Stimulated activated CD4-positive, alpha-beta T cell treated with anti-CD3 and anti-CD28 coated beads, Interleukin-12 subunit alpha, Interleukin-12 subunit beta, amount 100 ng/mL, for 24 hours (primary cell): ENCODE results near the gene KRT5.

Experiments
- DNase-seq, 2 experiments: peaks; one replicate each; pipeline ENCODE4 v3.0.0-alpha.2; 2020; ENCODE audit warnings: low read depth in 2 of 2

The KRT5 gene

DNA sequence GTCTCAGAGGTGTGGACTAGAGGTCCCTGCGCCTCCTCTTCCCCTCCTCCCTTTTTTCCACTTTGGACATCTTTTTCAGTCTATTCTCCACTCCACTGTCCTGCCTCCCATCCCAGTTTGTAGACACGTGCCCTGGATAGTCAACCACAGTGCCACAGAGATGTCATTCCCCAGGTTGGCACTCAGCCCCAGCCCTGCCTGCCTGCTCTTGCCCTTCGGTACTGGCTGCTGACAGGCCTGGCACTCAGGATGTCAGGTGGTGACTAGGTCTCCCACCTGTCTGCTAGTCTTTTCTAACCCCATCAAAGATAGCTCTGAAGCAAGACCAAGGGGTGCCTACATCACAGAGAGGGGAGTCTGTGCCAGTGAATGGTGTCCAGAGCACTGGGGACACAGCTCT is 16.9 kb upstream of the KRT5 start:
- no peak for DNase-seq

DNA sequence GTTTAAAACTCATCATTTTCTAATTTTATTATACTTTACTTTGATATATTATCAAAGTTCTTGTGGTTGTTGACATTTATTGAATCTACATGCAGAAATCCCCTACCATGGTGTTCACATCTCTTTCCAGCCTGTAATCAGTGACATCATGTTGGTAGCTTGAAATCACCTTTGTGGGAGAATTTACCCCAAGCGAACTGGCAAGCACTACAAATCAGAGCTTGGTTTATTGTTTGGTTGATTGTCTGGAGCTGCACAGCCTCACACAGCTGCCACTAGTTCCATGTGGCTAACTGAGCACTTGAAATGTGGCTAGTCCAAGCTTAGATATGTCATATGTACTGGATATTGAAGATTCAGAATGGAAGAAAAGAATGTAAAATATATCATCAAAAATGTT is 15.4 kb upstream of the KRT5 start:
- no peak for DNase-seq

DNA sequence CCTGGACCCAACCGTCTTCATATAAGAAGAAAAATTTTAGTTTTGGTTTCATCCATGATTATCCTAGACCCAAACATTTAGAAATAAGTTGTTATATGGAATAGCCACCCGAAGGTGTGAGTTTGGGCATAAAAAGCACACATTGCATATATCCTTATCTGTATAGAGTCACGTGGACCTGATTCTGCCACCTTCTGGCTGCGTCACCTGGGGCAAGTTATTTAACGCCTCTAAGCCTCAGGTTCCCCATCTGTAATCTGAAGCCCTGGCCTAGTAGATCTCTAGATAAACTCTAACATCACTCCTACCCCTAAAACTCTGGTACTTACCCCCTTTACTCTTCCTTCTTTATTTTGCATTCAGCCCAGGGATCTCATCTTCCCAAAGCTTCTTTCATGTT is 14.3 kb upstream of the KRT5 start:
- no peak for DNase-seq

DNA sequence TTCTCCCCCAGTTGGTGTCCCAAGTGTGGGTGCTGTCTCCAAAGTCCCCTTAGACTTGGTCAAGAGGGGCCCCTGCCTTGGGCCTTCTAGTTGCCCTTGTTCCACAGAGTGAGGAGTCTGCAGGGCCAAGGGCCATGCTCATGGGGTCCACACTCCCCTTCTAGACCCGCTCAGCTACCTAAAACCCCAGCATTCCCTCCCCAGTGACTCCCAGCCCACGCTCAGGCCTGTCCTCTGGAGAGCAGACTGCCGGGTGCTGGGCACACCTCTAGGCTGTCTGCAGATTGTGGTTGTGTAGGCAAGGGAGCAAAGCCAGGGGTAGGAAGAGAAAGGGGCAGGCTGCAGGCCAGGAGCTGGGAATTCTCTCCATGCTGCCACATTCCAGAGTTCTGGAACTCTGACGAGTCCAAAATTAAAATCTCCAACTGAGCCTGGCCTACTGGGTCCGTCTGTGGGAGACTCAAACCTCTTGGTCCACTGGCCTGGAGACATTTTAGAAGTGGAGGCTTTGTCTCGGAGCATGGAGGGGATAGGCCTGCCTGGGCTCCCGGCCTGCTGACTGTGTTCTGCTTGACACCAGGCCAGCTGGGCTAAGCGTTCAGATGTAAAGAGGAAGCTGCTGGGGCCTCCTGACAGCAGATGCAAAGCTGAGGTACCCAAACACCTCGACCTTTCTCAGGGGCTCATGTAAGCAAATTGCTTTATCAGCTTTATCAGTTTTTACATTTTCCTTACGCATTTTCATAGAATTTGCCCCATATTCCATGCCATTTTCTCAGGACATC is 13.7 kb upstream of the KRT5 start:
- DNase-seq, result no peak

DNA sequence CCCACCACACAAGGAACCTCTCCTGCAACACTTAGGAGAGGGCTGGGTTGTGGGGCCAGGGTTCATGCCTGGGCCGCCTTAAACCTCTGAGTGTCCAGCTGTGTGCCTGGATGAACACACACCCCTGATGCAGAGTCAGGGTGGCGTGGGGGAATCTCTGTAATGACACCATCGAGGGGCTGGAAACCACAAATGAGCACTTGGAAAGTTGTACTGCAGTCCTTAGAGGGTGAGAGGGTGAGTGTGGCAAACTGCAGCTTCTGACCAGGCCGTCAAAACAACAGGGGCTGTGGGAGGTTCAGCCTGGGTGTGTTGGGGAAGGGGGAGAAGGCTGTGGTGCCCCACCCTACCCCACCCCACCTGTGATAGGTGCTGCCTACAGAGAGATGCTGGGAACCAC is 12.4 kb upstream of the KRT5 start:
- DNase-seq, result no peak

DNA sequence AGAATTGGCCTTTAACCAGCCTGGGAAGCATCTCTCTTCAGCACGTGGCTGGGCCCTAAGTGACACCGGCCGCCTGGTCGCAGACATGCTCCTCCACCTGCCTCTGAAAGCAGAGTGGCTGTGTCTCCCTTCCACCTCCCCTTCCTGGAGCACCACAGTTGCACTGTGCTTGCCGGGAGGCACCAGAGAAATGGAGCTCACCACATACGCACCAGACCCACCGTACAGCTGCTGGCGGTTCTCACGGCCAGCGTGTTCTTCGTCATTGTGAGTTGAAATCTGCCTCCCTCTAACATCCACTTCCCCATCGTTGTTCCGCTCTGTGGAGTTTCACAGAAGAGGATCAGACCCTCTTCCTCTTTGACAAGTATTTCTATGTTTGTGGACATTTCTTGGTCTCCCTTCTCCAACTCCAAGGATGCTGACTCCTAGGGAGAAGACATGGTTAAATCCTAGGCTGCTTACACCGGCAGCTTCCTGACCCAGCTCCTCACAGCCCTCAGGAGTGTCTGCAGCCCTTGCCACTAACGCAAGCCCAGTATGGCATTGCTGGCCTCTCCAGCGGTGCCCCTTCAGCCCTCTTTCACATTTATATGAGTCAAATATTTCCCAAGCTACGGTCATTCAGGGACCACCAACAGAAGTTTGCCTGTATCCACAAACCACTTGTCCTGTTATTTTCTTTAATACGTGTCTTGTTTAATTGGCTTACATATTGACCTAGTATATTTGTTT is 11.5 kb upstream of the KRT5 start:
- no peak for DNase-seq

DNA sequence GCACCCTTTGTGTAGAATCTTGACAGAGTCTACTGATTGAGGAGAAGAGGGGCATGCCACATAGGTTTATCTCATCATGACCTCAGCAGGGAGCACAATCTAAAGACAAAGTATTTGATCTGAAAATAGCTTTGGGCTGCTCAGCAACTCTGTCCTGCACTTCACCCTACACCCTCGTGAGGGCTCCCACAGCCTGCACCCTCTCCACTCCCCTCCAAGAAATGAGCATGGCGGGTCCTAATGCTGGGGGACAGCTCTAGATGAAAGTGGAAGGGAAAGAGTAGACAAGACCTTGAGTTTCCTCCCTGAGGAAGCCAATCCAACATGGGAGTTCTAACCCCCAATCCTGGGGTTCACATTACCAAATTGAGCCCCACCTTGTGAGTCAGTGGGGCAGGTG is 10.7 kb upstream of the KRT5 start:
- DNase-seq, result no peak

DNA sequence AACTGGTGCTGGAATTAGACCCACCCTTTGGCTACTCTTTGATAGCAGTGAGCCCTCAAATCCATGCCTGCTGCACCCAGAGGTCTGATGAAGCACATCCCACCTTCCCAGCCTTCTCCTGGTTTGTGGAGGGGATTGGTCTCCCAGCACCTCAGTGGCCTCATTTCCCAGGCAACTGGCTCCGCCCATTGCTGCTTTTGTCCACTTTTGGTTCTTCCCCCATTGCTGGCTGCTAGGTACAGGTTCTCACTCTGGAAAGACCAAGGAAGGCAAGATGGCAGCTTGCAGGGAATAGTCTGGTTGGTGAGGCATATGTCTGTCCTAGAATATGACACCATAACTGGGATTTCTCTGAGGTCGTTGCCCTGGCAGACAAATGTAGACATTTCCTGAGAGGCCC is 10.2 kb upstream of the KRT5 start:
- no peak for DNase-seq

DNA sequence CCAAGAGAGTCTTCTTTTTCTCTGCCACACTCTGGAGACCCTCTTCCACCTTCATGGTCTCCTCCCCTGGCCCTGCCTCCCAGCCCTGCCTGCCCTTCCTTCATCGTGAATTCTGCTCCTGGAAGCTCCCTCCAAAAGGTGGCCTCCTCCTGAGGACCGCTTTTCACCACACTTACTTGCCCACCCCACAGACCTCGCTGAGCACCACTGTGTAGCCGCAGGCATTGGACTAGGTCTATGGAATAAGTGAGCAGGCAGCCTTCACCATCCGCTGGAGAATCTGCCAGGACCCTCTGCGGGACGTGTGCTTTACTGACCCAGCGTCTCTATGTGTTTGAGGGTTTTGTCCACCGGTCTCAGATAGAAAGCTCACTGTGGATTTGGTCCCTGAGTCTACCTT is 9.7 kb upstream of the KRT5 start:
- no peak for DNase-seq

DNA sequence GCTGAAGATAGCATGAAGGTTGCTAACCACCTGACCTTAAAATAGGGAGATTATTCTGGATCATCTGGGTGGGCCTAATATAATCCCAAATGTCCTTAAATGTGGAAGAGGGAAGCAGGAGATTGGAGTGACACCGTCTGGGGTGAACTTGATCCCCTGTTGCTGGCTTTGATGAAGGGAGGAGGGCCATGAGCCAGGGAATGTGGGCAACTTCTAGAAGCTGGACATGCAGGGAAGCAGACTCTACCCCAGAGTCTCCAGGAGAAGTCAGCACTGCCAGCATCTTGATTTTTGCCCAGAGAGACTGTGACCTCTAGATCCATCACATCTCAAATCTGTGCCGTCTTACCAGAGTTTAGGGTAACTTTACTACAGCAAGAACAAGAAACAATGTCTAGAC is 9.2 kb upstream of the KRT5 start:
- DNase-seq, result no peak

DNA sequence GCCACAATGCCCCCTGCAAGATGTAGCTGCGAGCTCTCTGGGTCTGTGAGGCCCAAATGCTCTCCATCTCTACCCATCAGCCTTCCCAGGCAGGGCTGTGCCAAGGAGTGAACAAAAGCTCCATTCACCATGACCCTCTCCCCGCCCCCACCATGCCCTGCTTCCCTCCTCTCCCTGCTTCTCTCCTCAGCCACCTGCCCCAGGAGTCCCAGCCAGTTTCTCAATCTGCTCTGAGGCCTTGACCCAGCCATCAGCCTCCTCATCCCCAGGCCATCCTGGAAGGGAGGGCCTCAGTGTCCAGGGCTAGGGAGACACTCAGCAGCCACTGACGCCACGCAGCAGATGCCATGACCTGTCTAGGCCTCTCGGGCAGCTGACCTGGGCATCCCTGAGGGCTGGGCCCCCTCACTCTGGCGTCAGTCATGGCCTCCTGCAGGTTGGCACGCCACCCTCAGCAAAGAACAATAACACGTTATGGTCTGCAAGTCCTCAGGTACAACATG is 8.5 kb upstream of the KRT5 start:
- no peak for DNase-seq

DNA sequence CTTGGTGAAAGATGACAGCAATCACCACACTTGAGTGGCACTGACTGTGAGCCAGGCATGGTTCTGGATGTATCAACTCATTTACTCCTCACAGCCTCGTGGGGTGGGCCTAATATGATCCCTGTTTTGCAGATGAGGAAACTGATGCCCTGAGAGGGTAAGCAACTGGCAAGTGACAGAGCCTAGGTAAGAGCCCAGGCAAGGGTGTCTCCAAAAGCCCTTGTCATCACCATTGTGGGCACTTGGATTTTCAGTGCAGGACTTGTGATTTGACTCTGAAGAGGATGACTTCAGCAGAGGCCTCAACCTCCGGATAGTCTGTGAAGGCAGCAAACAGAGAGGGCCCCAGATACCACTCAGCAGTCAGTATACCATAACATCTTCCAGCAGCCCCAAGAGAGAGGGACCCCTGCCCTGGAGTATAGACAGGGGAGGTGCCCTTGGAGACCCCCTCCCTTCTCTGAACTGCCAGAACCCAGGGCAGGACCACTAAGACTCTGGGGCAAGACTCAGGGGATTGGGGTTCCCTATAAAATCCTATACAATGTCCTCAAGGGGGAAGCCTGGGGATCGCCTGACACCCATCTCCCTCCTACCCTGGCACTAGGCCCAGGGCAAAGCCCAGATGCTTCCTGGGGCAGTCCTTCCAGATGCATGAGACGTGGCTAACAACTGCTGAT is 7.1 kb upstream of the KRT5 start:
- no peak for DNase-seq

DNA sequence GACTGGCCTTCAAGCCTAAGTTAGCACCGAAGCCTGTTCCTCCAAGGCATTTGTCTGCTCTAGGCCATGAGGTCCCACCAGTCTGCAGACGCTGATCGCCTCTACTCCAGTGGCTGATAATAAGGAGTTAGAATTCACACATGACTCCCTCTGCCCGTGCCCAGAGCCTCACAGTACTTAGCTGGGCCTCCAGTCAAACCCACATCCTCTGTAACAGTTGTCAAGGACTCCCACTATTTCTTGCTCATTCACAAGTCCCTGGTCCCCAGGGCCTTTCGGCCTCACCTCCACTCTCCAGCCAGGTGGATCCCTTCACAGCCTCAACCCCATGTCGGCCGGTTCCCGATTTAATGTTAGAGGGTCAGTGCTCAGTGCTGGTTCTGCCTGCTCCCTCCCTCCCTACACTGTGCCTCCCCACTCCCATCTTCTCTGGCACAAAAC is 6.3 kb upstream of the KRT5 start:
- DNase-seq, result no peak

DNA sequence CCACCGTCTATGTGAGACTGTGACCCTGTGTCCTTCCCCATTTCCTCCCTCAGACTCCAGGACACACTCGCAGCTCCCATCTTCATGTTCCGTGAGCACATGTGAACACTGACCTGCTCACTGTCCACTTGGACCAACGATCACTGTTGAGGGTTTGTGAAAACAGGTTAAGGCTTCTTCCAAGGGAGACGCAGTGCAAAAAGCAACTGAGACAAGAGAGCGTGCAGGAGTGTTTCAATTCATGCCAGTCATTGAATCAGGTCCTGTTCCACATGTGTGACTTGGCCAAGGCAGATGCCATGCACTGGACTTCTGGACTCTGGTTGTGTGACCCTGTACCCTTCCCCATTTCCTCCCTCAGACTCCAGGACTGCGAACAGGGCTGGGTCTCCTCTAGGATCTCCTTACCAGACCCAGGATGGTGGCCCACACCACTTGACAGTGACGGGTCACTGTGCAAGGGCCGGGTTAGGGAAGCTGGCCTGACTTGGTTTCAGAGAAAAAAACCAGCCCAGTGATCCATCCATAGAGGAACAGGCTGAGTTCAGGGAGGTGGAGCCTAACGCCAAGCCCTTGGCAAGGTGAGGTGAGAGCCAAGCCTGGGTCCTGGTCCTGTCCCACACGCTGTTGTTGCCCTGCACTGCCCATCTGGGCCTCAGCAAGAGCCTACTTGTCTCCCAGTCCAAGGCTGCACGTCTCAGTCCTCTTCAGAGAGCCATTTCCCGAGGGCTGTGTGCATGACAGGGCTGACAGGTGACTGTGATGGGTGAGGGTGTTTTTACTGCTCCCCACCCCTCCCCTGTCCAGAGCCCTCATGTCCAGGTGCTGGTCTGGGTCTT is 5.7 kb upstream of the KRT5 start:
- DNase-seq, result no peak

DNA sequence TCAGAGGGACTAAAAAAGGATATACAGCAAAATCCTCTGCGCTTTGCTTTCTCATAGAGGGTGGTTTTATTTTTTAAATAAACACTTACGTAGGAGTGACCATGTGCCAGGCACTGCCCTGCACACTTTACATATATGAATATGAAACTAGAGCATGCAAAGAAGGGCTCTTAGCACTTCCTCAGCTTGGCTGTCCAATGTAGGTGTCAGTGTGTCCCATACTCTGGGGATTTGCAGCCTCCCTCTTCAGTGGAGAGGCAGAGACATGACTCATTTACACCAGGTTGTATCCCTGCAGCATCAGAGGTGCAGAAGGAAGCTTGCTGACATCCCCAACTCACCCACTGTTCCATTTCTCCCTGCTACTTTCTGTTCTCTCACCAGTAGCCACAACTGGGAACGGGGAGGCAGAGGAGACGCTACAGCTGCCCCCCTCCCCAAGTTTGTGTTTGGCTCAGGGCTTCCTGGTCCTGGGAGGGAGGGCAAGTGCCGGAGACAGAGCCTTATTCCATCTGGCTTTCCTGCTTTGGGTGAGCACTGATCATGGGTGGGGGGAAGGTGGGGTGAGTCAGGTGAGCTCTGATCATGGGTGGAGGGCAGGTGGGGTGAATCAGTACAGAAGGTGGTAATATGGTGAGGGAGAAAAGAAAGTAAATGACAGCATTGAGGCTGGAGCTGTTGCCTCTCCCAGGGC is 4.9 kb upstream of the KRT5 start:
- DNase-seq, result no peak

DNA sequence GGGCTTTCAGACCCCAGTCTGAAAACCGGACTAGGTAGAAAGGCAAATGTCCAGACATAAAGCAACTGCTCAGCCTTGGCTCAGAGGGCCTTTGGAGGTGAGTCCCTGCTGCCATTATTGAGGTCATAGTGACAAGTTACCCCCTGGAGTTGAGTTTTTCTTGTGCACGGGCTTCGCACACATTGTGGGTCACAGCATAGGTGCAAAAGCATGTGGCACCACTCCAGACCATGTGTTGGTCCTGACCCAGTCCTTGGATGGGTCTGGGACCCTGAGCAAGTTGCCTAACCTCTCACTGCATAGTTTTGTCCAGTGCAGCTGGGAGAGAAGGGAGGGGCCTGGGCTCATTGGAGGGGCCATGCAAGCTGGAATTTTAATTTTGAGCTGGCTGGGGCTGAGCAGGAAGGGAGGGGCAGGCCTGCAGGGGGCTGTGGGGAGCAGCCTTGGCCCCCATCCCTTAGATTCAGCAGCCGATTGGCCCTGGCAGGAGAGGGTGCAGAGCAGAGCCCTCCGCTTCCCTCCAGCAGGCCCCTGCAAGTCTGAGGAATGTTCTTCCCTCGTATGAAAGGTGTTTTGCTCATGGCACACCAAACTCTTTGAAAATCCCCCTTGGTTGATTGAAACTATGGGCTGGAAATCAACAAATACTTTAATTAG is 4.2 kb upstream of the KRT5 start:
- no peak for DNase-seq

DNA sequence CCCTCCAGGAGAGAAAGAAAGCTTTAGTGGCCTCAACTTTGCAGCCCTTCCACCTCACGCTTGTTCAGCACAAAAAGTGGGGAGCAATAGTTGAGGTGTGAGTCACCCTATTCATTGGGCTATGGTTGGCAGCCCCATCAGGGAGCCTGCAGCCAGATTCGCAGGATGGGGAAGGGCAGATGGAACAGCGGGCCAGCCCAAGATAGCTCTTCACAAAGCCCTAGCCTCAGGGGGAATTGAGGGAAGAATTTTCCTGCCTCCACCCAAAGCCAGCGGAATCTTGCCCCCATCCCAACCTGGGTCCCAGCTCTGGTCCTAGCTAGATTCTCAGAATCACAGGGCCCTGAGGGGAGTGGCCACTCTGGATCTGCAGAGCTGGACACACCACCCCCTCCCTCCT is 3.6 kb upstream of the KRT5 start:
- DNase-seq, result no peak

DNA sequence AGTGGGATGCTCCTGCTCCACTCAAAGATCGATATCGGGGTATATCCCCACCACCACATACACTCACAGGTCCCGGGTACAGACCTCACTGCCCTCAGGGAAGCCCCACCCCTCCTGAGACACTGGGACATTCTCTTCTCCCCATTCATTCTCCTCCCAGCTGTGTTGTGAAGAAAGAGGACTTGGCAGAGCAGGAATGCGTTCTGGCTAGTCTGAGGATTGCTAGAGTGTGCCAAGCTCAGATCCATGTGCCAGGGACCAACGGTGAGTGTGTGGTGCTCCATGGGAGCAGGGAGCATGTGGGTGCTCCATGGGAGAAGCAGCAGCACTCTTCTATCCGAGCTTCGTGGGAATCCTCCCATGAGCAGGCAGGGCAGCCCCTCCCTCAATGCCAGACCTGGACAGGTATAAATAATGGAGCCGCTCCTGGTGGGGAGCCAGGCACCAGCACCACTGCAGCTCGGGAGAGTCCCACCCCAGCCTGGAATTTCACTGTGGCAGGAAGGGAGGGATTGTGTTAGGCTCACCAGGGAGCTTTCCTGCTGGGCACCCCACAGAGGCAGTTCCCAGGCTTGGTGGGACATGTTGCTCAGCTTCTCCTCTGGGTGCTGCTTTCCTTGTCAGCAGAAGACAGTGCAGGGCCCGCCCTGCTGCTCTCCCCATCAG is 2.3 kb upstream of the KRT5 start:
- no peak for DNase-seq

DNA sequence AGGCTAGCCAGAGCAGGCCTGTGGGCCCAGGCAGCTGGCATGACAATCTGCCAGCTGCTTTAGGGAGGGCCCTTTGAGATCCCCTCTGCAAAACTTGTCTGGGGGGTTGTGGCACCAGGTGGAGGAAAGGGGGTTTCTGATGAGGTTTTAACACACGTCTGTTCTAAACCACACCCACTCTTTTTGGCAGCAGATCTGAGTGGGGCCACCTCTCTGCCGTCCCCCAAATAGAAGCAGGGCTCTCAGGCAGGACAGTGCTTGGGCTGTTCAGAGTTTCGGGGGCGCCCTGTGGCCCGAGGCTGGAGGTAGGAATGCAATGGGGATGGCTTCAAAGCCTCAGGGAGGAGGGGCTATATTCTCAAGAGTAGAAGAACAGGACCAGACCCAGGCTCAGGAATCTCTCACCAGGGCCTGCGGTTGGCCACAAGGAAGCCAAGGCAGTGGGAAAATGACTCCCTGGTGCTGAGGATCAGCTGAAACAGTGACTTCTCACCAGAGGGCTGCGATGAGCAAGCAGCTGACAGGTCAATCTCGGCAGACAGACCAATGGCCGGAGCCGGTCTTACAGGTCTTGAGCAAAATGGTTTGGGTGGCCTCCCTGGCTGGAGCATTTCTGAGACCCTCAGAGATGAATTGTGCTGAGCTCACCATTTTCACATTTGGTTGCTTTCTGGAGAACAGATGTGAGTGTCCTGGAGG is 1.5 kb upstream of the KRT5 start:
- no peak for DNase-seq

DNA sequence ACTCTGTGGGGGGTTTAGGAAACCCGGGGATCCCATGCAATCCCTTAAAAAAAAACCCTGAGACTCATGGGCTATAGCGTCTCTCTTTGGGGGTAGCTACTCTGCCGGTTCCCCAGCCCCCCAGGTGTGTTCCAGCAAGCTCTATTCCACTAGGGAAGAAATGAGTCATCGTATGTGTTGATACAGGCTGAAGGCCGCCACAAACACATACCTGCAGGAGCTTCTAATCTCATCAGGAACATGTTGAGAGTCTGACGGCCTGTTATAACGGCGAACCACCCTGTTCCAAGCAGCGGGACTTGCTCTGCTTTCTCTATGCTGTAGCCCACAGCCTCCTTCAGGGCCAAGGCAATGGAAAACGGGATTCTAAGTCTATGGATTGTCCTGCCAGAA is 977 bp upstream of the KRT5 start:
- DNase-seq, result no peak
